A673 (cell line): Measurements from ENCODE around the gene PLCB4. TPM values are rescaled to one million over a fixed set of nuclear protein-coding genes. Genes with fewer than 3 reads are reported as not detected.

Experiments
- BruUV-seq: library from RNA; stranded (reverse); fragments of 400-500 nt; replicated peaks from 2 replicates; lab custom pipeline; 2021; lab: Mats Ljungman, UMichigan
- CTCF ChIA-PET: fragments of 300-600 bp; sonication (Branson Sonifier 250); formaldehyde crosslinking; loops from one replicate; lab custom pipeline; 2022; ENCODE audit warnings: antibody characterized with exemption; lab: Charles Lee
- POLR2A ChIA-PET: fragments of 300-600 bp; sonication (Branson Sonifier 250); formaldehyde crosslinking; loops from one replicate; lab custom pipeline; 2022; ENCODE audit warnings: antibody characterized with exemption; ENCODE audit not compliant: low non-redundant PET; lab: Charles Lee
- DNase-seq: peaks from one replicate; pipeline ENCODE4 v3.0.0-alpha.2; 2015; ENCODE audit warnings: low spot score
- H3K27ac ChIP-seq: fragments of 200-600 bp; sonication (generic); 2 replicates; pipeline ENCODE4 v1.5.1; 2016; ENCODE audit warnings: mixed run types, low read depth, mild to moderate bottlenecking, mixed read lengths, antibody characterized with exemption, low read length; ENCODE audit not compliant: poor library complexity, severe bottlenecking
- H3K27me3 ChIP-seq: fragments of 200-600 bp; sonication (generic); replicated peaks from 2 replicates; pipeline ENCODE4 v1.6.1; 2017; ENCODE audit warnings: mixed run types, low read depth, mild to moderate bottlenecking, mixed read lengths, antibody characterized with exemption, low read length; ENCODE audit not compliant: insufficient read depth, poor library complexity
- H3K36me3 ChIP-seq: fragments of 200-600 bp; sonication (generic); 2 replicates; pipeline ENCODE4 v1.6.1; 2016; ENCODE audit warnings: mixed run types, mild to moderate bottlenecking, mixed read lengths, antibody characterized with exemption, low read length; ENCODE audit not compliant: insufficient read depth, poor library complexity, severe bottlenecking
- H3K4me1 ChIP-seq: fragments of 200-600 bp; sonication (generic); 2 replicates; pipeline ENCODE4 v1.6.1; 2017; ENCODE audit warnings: mixed run types, mild to moderate bottlenecking, mixed read lengths, antibody characterized with exemption, low read length; ENCODE audit not compliant: insufficient read depth, poor library complexity, severe bottlenecking
- H3K4me3 ChIP-seq: fragments of 200-600 bp; sonication (generic); 2 replicates; pipeline ENCODE4 v1.5.1; 2016; ENCODE audit warnings: low read depth, mixed run types, mild to moderate bottlenecking, mixed read lengths, low read length; ENCODE audit not compliant: poor library complexity, severe bottlenecking
- H3K9me3 ChIP-seq: fragments of 200-600 bp; sonication (generic); 2 replicates; pipeline ENCODE4 v1.6.1; 2016; ENCODE audit warnings: mixed run types, low read depth, mild to moderate bottlenecking, mixed read lengths, antibody characterized with exemption, low read length; ENCODE audit not compliant: poor library complexity, severe bottlenecking
- EZH2 ChIP-seq: fragments of 200-600 bp; sonication (generic); IDR thresholded peaks from 2 replicates; pipeline ENCODE4 v1.6.1; 2017; ENCODE audit warnings: borderline replicate concordance, low read depth, mild to moderate bottlenecking, mixed read lengths, antibody characterized with exemption, low read length; ENCODE audit not compliant: poor library complexity, severe bottlenecking
- intact Hi-C: fragments of 100-400 bp; cut with micrococcal nuclease; formaldehyde crosslinking; loops from one replicate; pipeline ENCODE4 v1.10.0; 2022; ENCODE audit not compliant: unreplicated experiment
- total RNA-seq: library from RNA; stranded (reverse); gene quantifications from 2 replicates; pipeline ENCODE4 v1.2.3, GENCODE V29; 2021
- TF ChIP-seq, protein P1 (sequence below): fragments of 300-800, 200-600 bp; sonication (generic); conservative IDR thresholded peaks from 2 replicates; pipeline ENCODE4 v1.5.1; 2017; ENCODE audit warnings: low read depth, mild to moderate bottlenecking, antibody characterized with exemption, low read length, moderate library complexity, mixed read lengths

Gene PLCB4
- total RNA-seq, 1 experiment from 2014 or later: 6.2 TPM

GRCh38 chr20:9290331-9290730, 221.4 kb downstream of the PLCB4 start:
- H3K27ac ChIP-seq: no peak overlapping the region
- CTCF ChIA-PET: no interaction called here
- no peaks in the 10 kb centered on the region for H3K4me1 ChIP-seq
- TF ChIP-seq, protein P1, sequence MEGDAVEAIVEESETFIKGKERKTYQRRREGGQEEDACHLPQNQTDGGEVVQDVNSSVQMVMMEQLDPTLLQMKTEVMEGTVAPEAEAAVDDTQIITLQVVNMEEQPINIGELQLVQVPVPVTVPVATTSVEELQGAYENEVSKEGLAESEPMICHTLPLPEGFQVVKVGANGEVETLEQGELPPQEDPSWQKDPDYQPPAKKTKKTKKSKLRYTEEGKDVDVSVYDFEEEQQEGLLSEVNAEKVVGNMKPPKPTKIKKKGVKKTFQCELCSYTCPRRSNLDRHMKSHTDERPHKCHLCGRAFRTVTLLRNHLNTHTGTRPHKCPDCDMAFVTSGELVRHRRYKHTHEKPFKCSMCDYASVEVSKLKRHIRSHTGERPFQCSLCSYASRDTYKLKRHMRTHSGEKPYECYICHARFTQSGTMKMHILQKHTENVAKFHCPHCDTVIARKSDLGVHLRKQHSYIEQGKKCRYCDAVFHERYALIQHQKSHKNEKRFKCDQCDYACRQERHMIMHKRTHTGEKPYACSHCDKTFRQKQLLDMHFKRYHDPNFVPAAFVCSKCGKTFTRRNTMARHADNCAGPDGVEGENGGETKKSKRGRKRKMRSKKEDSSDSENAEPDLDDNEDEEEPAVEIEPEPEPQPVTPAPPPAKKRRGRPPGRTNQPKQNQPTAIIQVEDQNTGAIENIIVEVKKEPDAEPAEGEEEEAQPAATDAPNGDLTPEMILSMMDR: no peak
- TF ChIP-seq EZH2: no peak
- intact Hi-C loops: no loop called here
- POLR2A ChIA-PET: no interaction called here
- no TSS peak for BruUV-seq
- H3K4me3 ChIP-seq: no peak overlapping the region
- no peaks in the 10 kb centered on the region for H3K27me3 ChIP-seq
- DNase-seq: no peak
- no peaks in the 10 kb centered on the region for H3K36me3 ChIP-seq
- no peaks in the 10 kb centered on the region for H3K9me3 ChIP-seq

DNA sequence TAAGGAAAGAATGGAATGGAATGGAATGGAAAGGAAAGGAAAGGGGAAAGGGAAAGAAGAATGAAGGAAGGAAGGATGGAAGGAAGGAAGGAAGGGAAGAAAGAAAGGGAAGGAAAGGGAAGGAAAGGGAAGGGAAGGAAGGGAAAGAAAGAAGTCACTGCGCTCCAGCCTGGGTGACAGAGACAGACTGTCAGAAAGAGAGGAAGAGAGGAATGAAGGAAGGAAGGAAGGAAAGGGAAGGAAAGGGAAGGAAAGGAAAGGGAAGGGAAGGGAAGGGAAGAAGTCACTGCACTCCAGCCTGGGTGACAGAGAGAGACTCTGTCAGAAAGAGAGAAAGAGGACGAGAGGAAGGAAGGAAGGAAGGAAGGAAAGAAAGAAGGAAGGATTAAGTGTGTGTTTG, 224.3 kb downstream of the PLCB4 start:
- ChIA-PET POLR2A (no interaction called here), CTCF (no interaction called here)
- no peaks in the 10 kb centered on the region for H3K4me1 ChIP-seq

DNA sequence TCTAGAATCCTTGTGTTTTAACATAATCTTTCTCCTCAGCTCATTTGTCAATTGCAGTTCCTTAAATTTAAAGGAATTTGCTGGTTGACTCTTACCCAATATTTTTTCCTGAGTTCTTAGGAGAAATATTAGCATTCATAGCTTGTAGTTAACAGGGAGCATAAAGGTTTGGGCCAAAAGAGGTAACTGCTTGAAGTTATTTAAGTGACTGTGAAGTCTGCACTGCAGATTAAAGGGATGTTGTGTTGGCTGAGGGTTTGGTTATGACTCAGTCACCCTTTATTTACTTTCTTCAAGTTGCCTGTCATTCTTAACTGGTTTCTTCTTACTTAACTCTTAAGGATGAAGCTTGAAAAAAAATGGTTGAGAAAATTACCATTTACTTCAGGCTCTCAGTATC, 225.2 kb downstream of the PLCB4 start:
- ChIA-PET CTCF (no interaction called here), POLR2A (no interaction called here)
- H3K27me3 ChIP-seq: no peaks in the 10 kb centered on the region
- no TSS peak for BruUV-seq
- no peak overlapping the region for H3K4me3 ChIP-seq
- no peaks in the 10 kb centered on the region for H3K9me3 ChIP-seq
- no peaks in the 10 kb centered on the region for H3K4me1 ChIP-seq
- no peaks in the 10 kb centered on the region for H3K36me3 ChIP-seq
- H3K27ac ChIP-seq: no peak overlapping the region
- no peak for DNase-seq
- intact Hi-C loops: no loop called here
- no peak for TF ChIP-seq EZH2
- TF ChIP-seq, protein P1: no peak

More for the DNA sequence above, 224.3 kb downstream of the PLCB4 start:
- Histone ChIP-seq H3K36me3 (no peaks in the 10 kb centered on the region), H3K9me3 (no peaks in the 10 kb centered on the region), H3K27ac (no peak overlapping the region), H3K27me3 (no peaks in the 10 kb centered on the region), H3K4me3 (no peak overlapping the region)
- no TSS peak for BruUV-seq
- no peak for TF ChIP-seq EZH2
- TF ChIP-seq, protein P1: no peak
- intact Hi-C loops: no loop called here
- no peak for DNase-seq
